ENCODE results near the gene AKAP3.

Gene AKAP3

GRCh38 chr12:4665236-4665635 lies 16.4 kb upstream of the AKAP3 start:
- no peak for TF ChIP-seq TAF1 (IDR thresholded peaks at IDR 0.05; ENCODE audit: borderline replicate concordance, insufficient read depth, low read length)
- TF ChIP-seq SIN3A (IDR thresholded peaks at IDR 0.05; ENCODE audit: borderline replicate concordance, insufficient read depth, low read length): no peak
- no peak for TF ChIP-seq FOXP2 (optimal IDR thresholded peaks at IDR 0.05; ENCODE audit: borderline replicate concordance, extremely low read depth, extremely low read length, insufficient read depth)
- no peak for TF ChIP-seq POLR2AphosphoS5 (IDR thresholded peaks at IDR 0.05; ENCODE audit: low read depth, low read length)
- TF ChIP-seq REST (IDR thresholded peaks at IDR 0.05; ENCODE audit: insufficient read depth in 1 of 2, low read depth in 2 of 2, low read length in 2 of 2): no peak

DNA sequence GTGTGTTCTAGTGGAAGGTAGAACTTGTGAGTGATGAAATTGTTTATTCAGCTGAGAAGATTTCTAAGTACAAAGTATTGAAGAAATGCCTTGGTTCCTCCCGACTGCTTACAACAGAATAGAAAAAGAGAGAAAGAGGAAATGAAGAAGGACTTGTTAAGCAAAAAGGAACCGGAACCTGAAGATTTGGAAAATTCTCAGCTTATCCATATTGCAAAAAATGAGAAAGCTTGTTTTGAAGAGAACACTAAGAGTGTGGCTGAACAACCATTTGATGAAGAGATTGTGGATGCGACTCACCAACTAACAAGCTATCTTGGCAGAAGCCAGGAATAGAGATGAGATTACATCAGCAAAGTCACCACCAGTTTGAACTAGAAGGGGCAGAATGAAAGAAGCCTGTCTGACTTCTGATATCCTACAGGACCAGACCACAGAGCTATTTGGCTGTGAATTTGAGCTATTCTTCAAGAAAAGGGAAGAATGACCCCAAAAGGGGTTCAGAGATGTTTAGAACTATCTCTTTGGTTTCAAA lies 15.2 kb upstream of the AKAP3 start:
- TF ChIP-seq FOXP2 (optimal IDR thresholded peaks at IDR 0.05; ENCODE audit: borderline replicate concordance, extremely low read depth, extremely low read length, insufficient read depth): no peak
- TF ChIP-seq POLR2AphosphoS5 (IDR thresholded peaks at IDR 0.05; ENCODE audit: low read depth, low read length): no peak
- no peak for TF ChIP-seq REST (IDR thresholded peaks at IDR 0.05; ENCODE audit: insufficient read depth in 1 of 2, low read depth in 2 of 2, low read length in 2 of 2)
- no peak for TF ChIP-seq TAF1 (IDR thresholded peaks at IDR 0.05; ENCODE audit: borderline replicate concordance, insufficient read depth, low read length)
- TF ChIP-seq SIN3A (IDR thresholded peaks at IDR 0.05; ENCODE audit: borderline replicate concordance, insufficient read depth, low read length): no peak

DNA sequence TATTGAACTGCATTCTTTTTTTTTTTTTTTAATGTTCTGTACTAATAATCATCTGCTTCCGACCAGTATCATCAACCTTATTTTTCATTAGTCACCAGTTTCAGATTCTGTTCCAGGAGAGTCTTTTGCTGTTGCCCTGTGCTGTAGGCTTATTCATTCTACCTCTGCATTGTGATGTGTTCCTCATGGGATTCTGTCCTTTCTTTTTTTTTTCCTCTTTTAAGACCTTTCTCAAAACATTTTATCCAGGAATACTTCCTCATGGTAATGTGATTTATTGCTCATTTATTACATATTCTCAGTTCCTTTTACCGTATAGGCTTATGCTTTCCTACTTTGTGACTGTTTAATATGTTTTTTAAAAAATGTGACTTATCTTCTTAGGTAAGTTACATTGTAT lies 4.8 kb upstream of the AKAP3 start:
- TF ChIP-seq POLR2AphosphoS5 (IDR thresholded peaks at IDR 0.05; ENCODE audit: low read depth, low read length): no peak
- no peak for TF ChIP-seq REST (IDR thresholded peaks at IDR 0.05; ENCODE audit: insufficient read depth in 1 of 2, low read depth in 2 of 2, low read length in 2 of 2)
- no peak for TF ChIP-seq TAF1 (IDR thresholded peaks at IDR 0.05; ENCODE audit: borderline replicate concordance, insufficient read depth, low read length)
- no peak for TF ChIP-seq FOXP2 (optimal IDR thresholded peaks at IDR 0.05; ENCODE audit: borderline replicate concordance, extremely low read depth, extremely low read length, insufficient read depth)
- no peak for TF ChIP-seq SIN3A (IDR thresholded peaks at IDR 0.05; ENCODE audit: borderline replicate concordance, insufficient read depth, low read length)

- no peak for TF ChIP-seq SIN3A (IDR thresholded peaks at IDR 0.05; ENCODE audit: borderline replicate concordance, insufficient read depth, low read length)
- TF ChIP-seq FOXP2 (optimal IDR thresholded peaks at IDR 0.05; ENCODE audit: borderline replicate concordance, extremely low read depth, extremely low read length, insufficient read depth): no peak
- no peak for TF ChIP-seq TAF1 (IDR thresholded peaks at IDR 0.05; ENCODE audit: borderline replicate concordance, insufficient read depth, low read length)
- TF ChIP-seq REST (IDR thresholded peaks at IDR 0.05; ENCODE audit: insufficient read depth in 1 of 2, low read depth in 2 of 2, low read length in 2 of 2): no peak
- no peak for TF ChIP-seq POLR2AphosphoS5 (IDR thresholded peaks at IDR 0.05; ENCODE audit: low read depth, low read length)
Measured at GRCh38 chr12:4653257-4653656, 4.4 kb upstream of the AKAP3 start.

DNA sequence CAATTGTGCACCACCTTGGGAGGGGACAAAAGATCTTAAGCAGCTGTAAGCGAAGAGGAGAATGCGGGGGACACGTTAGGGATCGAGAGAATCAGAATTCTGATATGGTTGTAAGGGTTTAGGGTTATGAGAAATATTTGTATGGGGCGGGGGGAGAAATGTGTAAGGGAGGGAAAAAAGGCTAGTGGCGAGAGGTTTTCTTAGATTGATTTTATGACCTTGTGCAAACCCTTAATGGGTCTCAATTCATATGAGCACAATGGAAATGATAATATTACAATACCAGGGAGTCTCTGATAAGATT lies 459 bp upstream of the AKAP3 start:
- no peak for TF ChIP-seq REST (IDR thresholded peaks at IDR 0.05; ENCODE audit: insufficient read depth in 1 of 2, low read depth in 2 of 2, low read length in 2 of 2)
- TF ChIP-seq FOXP2 (optimal IDR thresholded peaks at IDR 0.05; ENCODE audit: borderline replicate concordance, extremely low read depth, extremely low read length, insufficient read depth): no peak
- no peak for TF ChIP-seq POLR2AphosphoS5 (IDR thresholded peaks at IDR 0.05; ENCODE audit: low read depth, low read length)
- no peak for TF ChIP-seq TAF1 (IDR thresholded peaks at IDR 0.05; ENCODE audit: borderline replicate concordance, insufficient read depth, low read length)
- no peak for TF ChIP-seq SIN3A (IDR thresholded peaks at IDR 0.05; ENCODE audit: borderline replicate concordance, insufficient read depth, low read length)
